CD8-positive, alpha-beta memory T cell (primary cell): ENCODE data around the gene PSME2. TPM values are rescaled to one million over a fixed set of nuclear protein-coding genes. Genes with fewer than 3 reads are reported as not detected.

ENCODE experiments used
- CTCF ChIA-PET: fragments of 350-600 bp; sonication (Branson Sonifier 250); formaldehyde crosslinking; loops from one replicate; lab custom pipeline; 2021; ENCODE audit warnings: antibody characterized with exemption; lab: Charles Lee
- POLR2A ChIA-PET: fragments of 350-600 bp; sonication (Branson Sonifier 250); formaldehyde crosslinking; loops from one replicate; lab custom pipeline; 2021; ENCODE audit warnings: antibody characterized with exemption; lab: Charles Lee
- DNase-seq, 5 donors: peaks; one replicate each; pipeline versions ENCODE4 v3.0.0 to v3.0.0-alpha.2; 2020 to 2022; ENCODE audit warnings: mixed read lengths in 1 of 5
- H3K27ac ChIP-seq: one replicate; pipeline ENCODE4 v1.7.0; 2013; ENCODE audit warnings: low read depth, mild to moderate bottlenecking, low read length, moderate library complexity
- H3K27me3 ChIP-seq: 2 replicates; pipeline ENCODE4 v1.7.0; 2013; ENCODE audit warnings: low read length, mild to moderate bottlenecking; ENCODE audit not compliant: insufficient read depth, poor library complexity, severe bottlenecking
- H3K36me3 ChIP-seq: 2 replicates; pipeline ENCODE4 v1.7.0; 2013; ENCODE audit warnings: mild to moderate bottlenecking, low read length, moderate library complexity; ENCODE audit not compliant: insufficient read depth
- H3K4me1 ChIP-seq: 2 replicates; pipeline ENCODE4 v1.7.0; 2013; ENCODE audit warnings: mild to moderate bottlenecking, low read length, moderate library complexity; ENCODE audit not compliant: insufficient read depth
- H3K4me3 ChIP-seq: 2 replicates; pipeline ENCODE4 v1.7.0; 2013; ENCODE audit warnings: mild to moderate bottlenecking, low read length
- H3K9me3 ChIP-seq: 2 replicates; pipeline ENCODE4 v1.7.0; 2013; ENCODE audit warnings: mild to moderate bottlenecking, low read length
- H3K27ac Mint-ChIP-seq, 8 donors: one replicate each; pipeline ENCODE4 v1.8.0; 2020 to 2021; ENCODE audit warnings: mixed read lengths in 8 of 8, mild to moderate bottlenecking in 6 of 8, inconsistent platforms in 3 of 8, moderate library complexity in 3 of 8
- H3K27me3 Mint-ChIP-seq, 2 donors: one replicate each; pipeline ENCODE4 v1.8.0; 2020 to 2021; ENCODE audit warnings: mixed read lengths in 2 of 2, mild to moderate bottlenecking in 1 of 2, moderate library complexity in 1 of 2
- H3K36me3 Mint-ChIP-seq, 3 donors: one replicate each; pipeline ENCODE4 v1.8.0; 2020 to 2021; ENCODE audit warnings: mixed read lengths in 3 of 3, inconsistent platforms in 1 of 3, mild to moderate bottlenecking in 1 of 3
- H3K4me1 Mint-ChIP-seq, 3 donors: one replicate each; pipeline ENCODE4 v1.8.0; 2020 to 2021; ENCODE audit warnings: mixed read lengths in 3 of 3, inconsistent platforms in 1 of 3, mild to moderate bottlenecking in 1 of 3
- H3K4me3 Mint-ChIP-seq, 7 donors: one replicate each; pipeline ENCODE4 v1.8.0; 2020 to 2021; ENCODE audit warnings: mixed read lengths in 7 of 7, mild to moderate bottlenecking in 6 of 7, moderate library complexity in 4 of 7, inconsistent platforms in 2 of 7
- H3K9me3 Mint-ChIP-seq, 5 donors: one replicate each; pipeline ENCODE4 v1.8.0; 2020 to 2022; ENCODE audit warnings: mixed read lengths in 5 of 5, mild to moderate bottlenecking in 3 of 5, moderate library complexity in 2 of 5, inconsistent platforms in 1 of 5
- polyA plus RNA-seq: library from polyadenylated mRNA; unstranded; fragments of 300-500 nt; fragmentation: Illumina TruSeq; gene quantifications from one replicate; pipeline ENCODE4 v1.2.3, GENCODE V29; 2021
- total RNA-seq, 2 experiments: library from RNA; stranded (reverse); gene quantifications; one replicate each; pipeline ENCODE4 v1.2.3, GENCODE V29; 2021

Gene PSME2
- total RNA-seq (100 to 1,000 TPM; 368 to 376 TPM), polyA plus RNA-seq (534 TPM)

DNA sequence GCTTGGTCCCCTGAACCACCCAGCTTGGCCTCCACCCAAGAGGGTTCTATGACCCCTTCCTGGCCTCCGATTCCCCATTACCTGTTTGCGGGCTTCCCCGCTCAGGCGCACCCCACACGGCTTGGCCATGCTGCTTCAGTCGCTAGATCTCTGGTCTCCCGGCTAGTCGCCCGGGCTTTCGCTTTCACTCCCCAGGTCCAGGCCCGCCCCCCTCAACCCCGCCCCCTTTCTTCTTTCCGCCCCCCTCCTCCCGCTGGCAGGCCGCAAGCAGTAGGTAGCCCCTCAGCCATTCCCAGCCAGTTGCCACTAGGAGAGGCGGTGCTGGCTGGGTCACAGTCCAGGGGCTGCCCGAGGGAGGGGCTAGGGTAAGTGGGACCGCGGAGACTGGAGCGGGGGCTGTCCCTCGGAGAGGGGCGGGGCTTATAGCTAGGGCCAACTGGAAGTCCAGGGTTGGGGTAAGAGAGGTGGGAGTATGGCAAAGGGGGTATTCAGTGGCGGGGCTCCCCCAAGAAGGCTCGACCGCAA lies at the start of gene PSME2:
Gene PSME2, minus strand, starts transcription at position 158 of the 525 bp plus-strand sequence. Its CDS starts 29 bp downstream, at position 129.
- peak; percentile 77 to 91 (median 85) for DNase-seq
- Histone ChIP-seq H3K4me3 (peak within 1 kb of the TSS; percentile 99), H3K27me3 (no peaks in the 10 kb centered on the region), H3K27ac (peak within 1 kb of the TSS; percentile 78), H3K4me1 (peaks cover 57% of the 10 kb centered on the region), H3K36me3 (peaks cover 49% of the 10 kb centered on the region), H3K9me3 (no peaks in the 10 kb centered on the region)
- H3K9me3 Mint-ChIP-seq: no peaks in the 10 kb centered on the region
- H3K27ac Mint-ChIP-seq: peak within 1 kb of the TSS; percentile 76 to 99 (median 96)
- ChIA-PET CTCF (interaction anchor here (0.8 to 4.5 kb wide), 15 partner anchors 10 to 844 kb away, joined by 3 to 50 read pairs (median 4); partner anchors contain the start of genes CHMP4A, DCAF11, IRF9 and MDP1), POLR2A (interaction anchor here (0.8 to 3.2 kb wide), 10 partner anchors 9 to 125 kb away, joined by 3 to 36 read pairs (median 5); partner anchors contain the start of genes DCAF11, IPO4, IRF9 and NRL)
- H3K4me3 Mint-ChIP-seq: peak within 1 kb of the TSS; percentile 86 to 100 (median 98)
- H3K27me3 Mint-ChIP-seq: no peaks in the 10 kb centered on the region
- H3K36me3 Mint-ChIP-seq: peaks cover 0 to 78% (median 4%) of the 10 kb centered on the region in 3 donors
- H3K4me1 Mint-ChIP-seq: peaks cover 48 to 73% (median 73%) of the 10 kb centered on the region in 3 donors

GRCh38 chr14:24195186-24196070 lies 49.0 kb upstream of the PSME2 start, which contains the start of gene TM9SF1:
TSS of gene TM9SF1 (minus strand) at chr14:24195441. CDS start at chr14:24195019, 422 bp downstream.
- Histone ChIP-seq H3K9me3 (no peaks in the 10 kb centered on the region), H3K4me1 (peaks cover 32% of the 10 kb centered on the region), H3K4me3 (peak within 1 kb of the TSS; percentile 91), H3K27ac (peak within 1 kb of the TSS; percentile 100), H3K36me3 (peaks cover 16% of the 10 kb centered on the region), H3K27me3 (no peaks in the 10 kb centered on the region)
- peak within 1 kb of the TSS; percentile 96 to 100 (median 99) for H3K27ac Mint-ChIP-seq
- H3K9me3 Mint-ChIP-seq: peaks cover 0 to 3% (median 0%) of the 10 kb centered on the region in 5 donors
- CTCF ChIA-PET: interaction anchor here (0.5 to 2.2 kb wide), 17 partner anchors 10 to 138 kb away, joined by 3 to 22 read pairs (median 4); partner anchors contain the start of genes CHMP4A, CIDEB, IRF9 and MDP1
- H3K36me3 Mint-ChIP-seq: peaks cover 9 to 61% (median 12%) of the 10 kb centered on the region in 3 donors
- H3K27me3 Mint-ChIP-seq: peaks cover 0 to 1% of the 10 kb centered on the region in 2 donors
- peak; percentile 89 to 98 (median 91) for DNase-seq
- peaks cover 37 to 76% (median 56%) of the 10 kb centered on the region in 3 donors for H3K4me1 Mint-ChIP-seq
- POLR2A ChIA-PET: interaction anchor here (0.5 to 3.2 kb wide), 14 partner anchors 10 to 516 kb away, joined by 3 to 43 read pairs (median 6); partner anchors contain the start of genes CHMP4A, DCAF11, EMC9 and IRF9
- peak within 1 kb of the TSS; percentile 83 to 96 (median 94) for H3K4me3 Mint-ChIP-seq

- ChIA-PET CTCF (interaction anchor here (1.0 to 2.2 kb wide), 11 partner anchors 10 to 139 kb away, joined by 3 to 22 read pairs (median 5); partner anchors contain the start of genes CHMP4A, CIDEB, IRF9 and MDP1), POLR2A (interaction anchor here (0.6 to 3.2 kb wide), 8 partner anchors 18 to 80 kb away, joined by 3 to 43 read pairs (median 16); partner anchors contain the start of genes CHMP4A, DCAF11, IRF9 and MDP1)
- H3K4me1 ChIP-seq: peaks cover 32% of the 10 kb centered on the region
- Mint-ChIP-seq H3K4me3 (peak overlapping the region; percentile 83 to 96 (median 94)), H3K36me3 (peaks cover 9 to 63% (median 12%) of the 10 kb centered on the region in 3 donors), H3K9me3 (peaks cover 0 to 3% (median 0%) of the 10 kb centered on the region in 5 donors), H3K27ac (peak overlapping the region; percentile 96 to 100 (median 99)), H3K27me3 (peaks cover 0 to 1% of the 10 kb centered on the region in 2 donors), H3K4me1 (peaks cover 37 to 74% (median 56%) of the 10 kb centered on the region in 3 donors)
- H3K4me3 ChIP-seq: peak overlapping the region; percentile 91
- peak overlapping the region; percentile 100 for H3K27ac ChIP-seq
- peaks cover 16% of the 10 kb centered on the region for H3K36me3 ChIP-seq
- no peak for DNase-seq
- H3K27me3 ChIP-seq: no peaks in the 10 kb centered on the region
- no peaks in the 10 kb centered on the region for H3K9me3 ChIP-seq
Observed at GRCh38 chr14:24194873-24195185, 48.4 kb upstream of the PSME2 start.

DNA sequence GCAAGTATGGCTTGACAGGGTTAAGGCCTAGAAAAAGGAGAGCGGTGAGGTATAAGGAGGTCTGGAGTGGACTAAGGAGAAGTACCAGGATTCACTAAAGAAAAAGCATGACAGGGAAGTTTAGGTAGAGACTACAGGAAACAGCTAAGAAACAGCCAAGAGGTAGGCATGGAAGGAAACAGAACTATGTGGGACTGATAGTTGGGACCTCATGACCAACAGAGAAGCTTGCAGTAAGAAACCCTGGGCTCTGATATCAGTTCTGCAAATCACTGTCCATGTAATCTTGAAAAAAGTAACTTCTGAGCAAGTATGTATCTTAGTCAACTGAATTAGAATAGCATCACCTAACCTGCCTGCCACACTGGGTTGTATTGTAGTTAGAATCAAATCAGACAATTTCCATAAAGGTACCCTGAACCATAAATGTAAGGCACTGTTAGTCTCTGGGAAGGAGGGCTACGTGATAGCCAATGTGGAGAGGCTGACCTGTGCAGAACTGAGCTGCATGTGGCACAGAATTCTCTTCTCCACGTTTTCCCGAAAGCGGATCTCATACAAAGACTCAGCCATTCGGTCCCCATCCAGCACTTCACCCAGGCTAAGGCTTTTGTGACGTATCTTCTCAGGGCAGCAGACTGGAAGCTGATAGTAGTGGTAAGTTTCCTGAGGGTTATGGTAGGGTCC lies 47.9 kb upstream of the PSME2 start:
- Mint-ChIP-seq H3K4me3 (peak overlapping the region; percentile 83 to 96 (median 94)), H3K27me3 (peaks cover 0 to 1% of the 10 kb centered on the region in 2 donors), H3K36me3 (peaks cover 9 to 63% (median 12%) of the 10 kb centered on the region in 3 donors), H3K4me1 (peaks cover 38 to 75% (median 56%) of the 10 kb centered on the region in 3 donors), H3K9me3 (peaks cover 0 to 3% (median 0%) of the 10 kb centered on the region in 5 donors), H3K27ac (peak overlapping the region; percentile 96 to 100 (median 99))
- Histone ChIP-seq H3K4me1 (peaks cover 35% of the 10 kb centered on the region), H3K9me3 (no peaks in the 10 kb centered on the region), H3K27ac (peak overlapping the region; percentile 100), H3K36me3 (peaks cover 16% of the 10 kb centered on the region), H3K4me3 (peak overlapping the region; percentile 91), H3K27me3 (no peaks in the 10 kb centered on the region)
- ChIA-PET POLR2A (interaction anchor here (1.8 to 3.2 kb wide), 5 partner anchors 19 to 58 kb away, joined by 9 to 43 read pairs (median 20); partner anchors contain the start of genes CHMP4A, IRF9, MDP1 and PSME1), CTCF (interaction anchor here (1.2 to 2.2 kb wide), 7 partner anchors 19 to 139 kb away, joined by 3 to 7 read pairs (median 5); partner anchors contain the start of genes CHMP4A, CIDEB, MDP1 and PSME2)
- DNase-seq: no peak

- H3K4me3 Mint-ChIP-seq: peak overlapping the region in 4 of 7 donors; percentile 23 to 78 (median 50)
- POLR2A ChIA-PET: no interaction called here
- H3K9me3 Mint-ChIP-seq: no peaks in the 10 kb centered on the region
- Histone ChIP-seq H3K4me1 (peaks cover 39% of the 10 kb centered on the region), H3K27me3 (no peaks in the 10 kb centered on the region), H3K27ac (no peak overlapping the region), H3K36me3 (peaks cover 16% of the 10 kb centered on the region), H3K9me3 (no peaks in the 10 kb centered on the region), H3K4me3 (no peak overlapping the region)
- CTCF ChIA-PET: interaction anchor here (1.4 kb wide), 1 partner anchor 20 kb away, joined by 5 read pairs; the partner anchor contains the start of gene CHMP4A
- peaks cover 40 to 77% (median 59%) of the 10 kb centered on the region in 3 donors for H3K4me1 Mint-ChIP-seq
- H3K27ac Mint-ChIP-seq: peak overlapping the region; percentile 50 to 99 (median 86)
- H3K36me3 Mint-ChIP-seq: peaks cover 0 to 58% (median 8%) of the 10 kb centered on the region in 3 donors
- DNase-seq: no peak
- peaks cover 0 to 1% of the 10 kb centered on the region in 2 donors for H3K27me3 Mint-ChIP-seq
Observed at GRCh38 chr14:24192933-24193332, 46.5 kb upstream of the PSME2 start.

DNA sequence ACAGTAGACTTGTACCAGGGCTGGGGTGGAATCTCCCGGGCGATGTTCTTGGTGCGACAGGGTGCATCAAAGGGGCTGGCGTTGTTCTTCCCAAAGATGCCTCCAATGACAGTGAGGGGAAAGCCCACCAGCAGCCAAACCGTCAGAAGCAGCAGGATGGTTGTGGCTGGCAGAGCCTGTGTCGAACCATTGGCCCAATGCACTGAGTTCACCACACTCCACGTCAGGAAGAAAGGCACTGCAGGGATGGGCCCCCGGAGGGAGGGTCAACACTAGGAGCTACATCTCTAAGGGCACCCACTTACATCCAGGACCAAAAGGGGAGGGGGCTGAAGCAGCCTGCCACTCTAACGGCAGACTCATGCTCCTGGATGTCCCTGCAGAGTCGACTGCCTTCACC lies 44.0 kb upstream of the PSME2 start:
- no peaks in the 10 kb centered on the region for H3K27me3 ChIP-seq
- no peaks in the 10 kb centered on the region for H3K9me3 ChIP-seq
- Mint-ChIP-seq H3K4me1 (peaks cover 37 to 72% (median 56%) of the 10 kb centered on the region in 3 donors), H3K27ac (peak overlapping the region in 5 of 8 donors; percentile 86 to 99 (median 96)), H3K9me3 (no peaks in the 10 kb centered on the region), H3K27me3 (no peaks in the 10 kb centered on the region), H3K36me3 (peaks cover 0 to 60% (median 8%) of the 10 kb centered on the region in 3 donors), H3K4me3 (peak overlapping the region in 1 of 7 donors; percentile 55)
- peaks cover 32% of the 10 kb centered on the region for H3K36me3 ChIP-seq
- no peak overlapping the region for H3K27ac ChIP-seq
- CTCF ChIA-PET: interaction anchor here (1.6 kb wide), 1 partner anchor 52 kb away, joined by 4 read pairs; the partner anchor contains the start of gene TINF2
- POLR2A ChIA-PET: no interaction called here
- H3K4me3 ChIP-seq: no peak overlapping the region
- DNase-seq: no peak
- H3K4me1 ChIP-seq: peaks cover 43% of the 10 kb centered on the region
